Skin of body (tissue), 2 donors: ENCODE data around the gene OAF. TPM values are rescaled to one million over a fixed set of nuclear protein-coding genes. Genes with fewer than 3 reads are reported as not detected.
A peak's percentile ranks its signal among the peaks of the same experiment; 100 is the strongest.

Experiments used
- DNase-seq: peaks from one replicate; lab custom pipeline; 2025; lab: John Stamatoyannopoulos, UW
- total RNA-seq: library from RNA; depleted of rRNA; stranded (reverse); fragments of >200 nt; gene quantifications from one replicate; pipeline ENCODE4 v1.2.3, GENCODE V29; 2014

The OAF gene
- total RNA-seq, 1 donor from 2014 or later, result 19.0 TPM

DNA sequence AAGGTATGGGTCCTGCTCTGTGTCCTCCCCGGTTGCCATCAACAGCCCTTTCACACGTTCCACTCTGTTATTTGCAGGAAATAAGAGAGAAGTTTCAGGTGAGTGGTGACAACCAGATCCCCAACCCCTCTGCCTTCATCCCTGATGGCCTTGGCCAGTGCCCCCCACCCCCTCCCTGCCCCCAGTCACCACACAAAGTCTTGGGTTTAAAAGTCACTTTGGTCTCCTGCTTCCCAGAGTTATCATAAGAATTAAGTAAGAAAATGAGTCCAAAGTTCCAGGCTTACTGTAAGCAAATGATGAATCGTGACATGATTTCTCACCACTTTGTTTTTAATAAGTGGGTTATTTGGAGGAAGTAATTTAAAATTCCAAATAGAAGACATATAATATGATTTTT is 9.2 kb upstream of the OAF start:
- DNase-seq, result no peak

DNA sequence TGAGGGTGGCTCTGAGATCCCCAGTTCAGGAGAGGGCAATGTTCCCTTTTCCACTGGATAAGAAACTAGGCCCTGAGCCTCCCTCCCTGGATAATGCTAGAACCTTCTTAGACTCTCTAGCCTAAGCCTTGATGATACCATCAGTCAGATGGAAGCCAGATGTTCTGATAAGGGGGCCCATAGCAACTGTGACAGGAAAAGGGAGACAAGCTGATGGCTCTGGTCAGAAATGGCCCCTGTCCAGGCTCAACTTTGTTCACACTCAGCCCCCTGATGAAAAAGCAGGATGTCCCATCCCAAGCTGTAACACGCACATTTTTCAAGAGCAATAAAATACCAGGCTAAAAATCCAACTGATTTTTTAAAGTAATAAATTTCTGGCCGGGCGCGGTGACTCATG is 7.2 kb upstream of the OAF start:
- peak; percentile 71 for DNase-seq

DNA sequence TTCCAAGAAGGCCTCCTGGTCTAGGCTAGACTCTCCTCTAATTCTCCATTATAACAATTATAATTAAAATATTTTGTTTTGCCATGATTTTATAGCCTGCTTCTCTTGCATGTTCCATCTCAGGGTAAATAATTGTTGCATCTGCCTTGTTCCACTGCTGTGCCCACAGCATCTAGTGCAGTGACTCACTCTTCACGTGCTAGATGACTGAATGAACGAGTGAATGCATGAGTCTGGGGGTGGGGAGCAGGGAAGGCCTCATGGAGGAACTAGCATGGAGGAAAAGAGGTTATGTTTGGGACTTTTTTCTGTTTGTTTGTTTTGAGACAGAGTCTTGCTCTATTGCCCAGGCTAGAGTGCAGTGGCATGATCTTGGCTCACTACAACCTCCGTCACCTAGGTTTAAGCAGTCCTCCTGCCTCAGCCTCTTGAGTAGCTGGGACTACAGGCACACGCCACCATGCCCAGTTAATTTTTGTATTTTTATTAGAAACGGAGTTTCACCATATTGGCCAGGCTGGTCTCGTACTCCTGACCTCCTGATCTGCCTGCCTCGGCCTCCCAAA is 5.2 kb upstream of the OAF start:
- DNase-seq, result no peak

DNA sequence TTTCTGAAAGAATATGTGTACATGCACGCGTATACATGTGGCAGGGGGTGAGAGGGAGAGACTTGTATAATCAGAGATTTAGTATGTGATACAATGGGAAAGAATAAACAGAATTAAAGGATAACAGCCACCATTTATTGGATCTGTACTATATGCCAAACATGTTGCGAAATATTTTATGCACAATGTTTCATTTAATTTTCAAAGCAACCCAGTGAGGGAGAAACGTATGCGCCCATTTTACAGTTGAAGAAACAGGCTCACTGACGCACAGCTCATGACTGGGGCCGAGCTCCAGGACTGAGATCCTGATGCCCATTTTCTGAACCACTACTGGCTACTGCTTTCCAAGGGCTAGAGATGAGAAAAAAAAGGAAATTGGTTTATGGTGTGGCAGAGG is 3.3 kb upstream of the OAF start:
- no peak for DNase-seq

DNA sequence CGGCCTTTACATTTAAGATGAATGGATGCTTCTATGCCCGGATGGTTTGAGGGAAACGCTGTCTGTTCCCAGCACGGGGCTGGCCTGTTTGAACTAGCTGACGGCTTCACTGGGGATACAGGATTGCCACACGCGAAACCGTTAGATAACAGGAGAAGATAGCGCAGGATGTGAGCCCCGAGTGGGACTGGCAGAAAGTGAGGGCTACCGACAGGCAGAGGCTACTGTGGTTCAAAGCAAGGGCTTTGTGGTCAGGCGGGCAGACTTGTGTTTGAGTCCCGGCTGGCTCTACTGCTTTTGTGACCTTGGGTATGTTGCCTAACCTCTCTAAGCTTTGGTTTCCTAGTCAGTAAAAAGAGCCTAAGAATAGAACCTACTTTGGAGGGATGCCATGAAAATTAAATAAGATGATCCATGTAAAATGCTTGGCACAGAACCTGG is 2.8 kb upstream of the OAF start:
- DNase-seq, result peak; percentile 25

DNA sequence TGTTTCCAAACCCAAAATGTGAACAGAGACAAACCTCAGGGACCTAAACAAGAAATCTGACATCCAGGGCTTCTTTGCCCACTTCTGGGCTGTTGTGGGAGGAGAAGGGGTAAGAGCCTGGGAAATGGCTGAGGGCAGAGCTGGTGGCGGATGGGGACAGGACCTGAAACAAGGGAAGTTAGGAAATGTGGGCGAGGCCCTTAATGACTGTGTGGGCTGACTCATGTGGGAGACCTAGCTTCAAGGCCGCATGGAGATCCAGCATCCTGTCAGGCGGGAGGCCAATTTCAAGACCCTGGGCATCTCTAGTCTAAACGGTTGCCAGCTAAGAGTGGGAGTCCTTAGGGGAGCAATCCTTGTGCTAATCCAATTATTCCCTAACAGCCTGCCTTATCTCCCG is 2.1 kb upstream of the OAF start:
- DNase-seq, result peak; percentile 13

DNA sequence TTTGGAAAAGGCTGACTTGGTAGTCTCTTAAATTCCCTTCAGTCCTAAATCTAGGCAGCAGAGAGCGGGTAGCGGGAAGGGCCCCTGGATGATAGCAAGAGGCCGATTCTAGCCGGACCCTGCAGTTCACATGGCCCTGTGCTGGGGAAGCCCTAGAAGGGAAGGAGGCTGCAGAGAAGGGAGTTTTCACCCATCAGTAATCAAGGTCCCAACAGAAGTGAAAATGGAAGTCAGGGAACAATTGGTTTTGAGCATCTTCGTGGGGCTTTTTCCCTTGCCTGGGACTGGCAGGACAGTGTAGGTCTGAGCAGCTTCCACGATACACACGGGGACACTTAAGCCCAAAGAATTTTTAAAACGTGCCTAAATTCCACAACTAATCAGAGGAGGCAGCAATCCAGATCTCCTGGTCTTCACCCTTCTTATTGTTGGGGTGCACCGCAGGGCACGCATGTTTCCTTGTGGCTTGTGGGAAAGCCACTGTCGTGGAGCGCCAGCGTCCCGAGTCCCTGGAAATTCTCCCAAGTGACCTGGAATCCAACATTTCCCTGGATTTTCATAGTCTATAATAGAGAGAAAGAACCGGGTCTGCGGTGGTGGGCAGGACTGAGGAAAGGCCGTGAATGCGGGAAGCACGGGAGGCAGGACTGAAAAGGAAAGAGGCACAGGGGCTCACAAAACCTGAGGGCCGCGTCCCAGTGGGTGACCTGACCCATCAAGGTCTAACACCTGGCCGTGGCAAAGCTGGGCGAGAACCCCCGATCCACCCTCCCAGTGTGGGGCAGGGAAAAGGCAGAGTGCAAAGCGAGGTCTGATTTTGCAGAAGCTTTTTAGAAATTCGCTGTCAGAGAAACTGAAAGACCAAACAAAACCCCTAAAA is 846 bp upstream of the OAF start:
- DNase-seq, result peak; percentile 66

DNA sequence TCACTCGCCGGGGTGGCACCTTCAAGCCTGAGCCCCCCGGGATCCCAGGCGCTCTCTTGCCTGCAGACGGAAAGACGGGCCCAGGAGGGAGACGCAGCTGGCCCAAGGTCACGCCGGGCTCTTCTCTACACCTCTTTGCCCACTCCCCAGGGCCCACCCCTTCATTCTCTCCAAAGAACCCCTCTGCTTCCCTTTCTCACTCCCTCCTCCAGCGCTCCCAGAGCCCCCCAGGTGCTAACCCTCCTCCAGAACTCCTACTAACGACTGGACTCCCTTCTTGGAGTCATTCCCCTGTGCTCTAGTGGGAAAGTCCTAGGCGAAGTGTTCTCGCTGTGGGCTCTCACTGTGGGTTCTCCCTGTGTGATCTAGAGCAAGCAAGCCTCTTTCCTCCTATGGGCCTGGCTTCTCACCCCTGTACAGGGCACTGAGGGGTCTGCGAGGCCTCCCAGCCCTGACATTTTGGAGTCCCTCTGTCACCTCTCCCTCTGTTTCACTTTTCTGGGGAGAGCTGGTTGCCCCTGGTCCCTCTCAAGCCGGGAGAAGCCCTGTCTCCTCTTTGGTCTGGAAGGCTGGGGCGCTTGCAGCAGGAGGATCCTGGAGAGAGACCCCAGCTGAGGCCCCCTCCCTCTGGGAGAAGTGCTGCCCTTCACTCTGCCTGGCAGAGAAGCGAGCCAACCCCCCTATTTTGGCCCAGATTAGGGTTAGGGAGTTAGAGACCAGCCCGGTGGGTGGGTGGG is 858 bp downstream of the OAF start:
- DNase-seq, result no peak

DNA sequence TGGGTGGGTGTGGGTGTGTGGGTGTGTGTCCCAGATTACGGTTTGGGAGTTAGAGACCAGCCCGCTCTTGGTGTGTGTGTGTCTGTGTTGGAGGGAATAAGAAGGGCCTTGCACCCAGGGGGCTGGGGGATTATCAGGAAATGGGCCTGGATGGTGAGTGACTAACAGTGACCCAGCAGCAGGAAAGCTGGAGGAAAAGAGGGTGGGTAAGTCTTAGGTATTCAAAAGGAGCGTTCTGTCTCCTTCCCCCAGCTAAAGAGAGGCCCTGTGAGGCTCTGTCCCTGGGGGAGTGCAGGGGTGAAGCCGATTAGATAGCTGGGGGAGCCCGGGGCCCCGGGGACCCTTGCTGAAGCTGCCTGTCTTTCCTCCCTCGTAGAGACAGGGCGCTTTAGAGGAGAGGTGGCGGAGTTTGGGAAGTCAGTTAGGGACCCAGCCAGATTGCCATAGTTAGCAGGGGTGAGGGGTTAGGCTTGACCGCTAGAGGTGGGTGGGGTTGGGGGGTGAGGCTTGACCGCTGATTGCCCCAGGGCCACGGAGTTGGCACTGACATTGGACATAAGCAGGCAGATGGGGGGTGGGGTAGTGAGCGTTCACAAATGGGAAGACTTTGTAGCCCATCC is 1.5 kb downstream of the OAF start:
- no peak for DNase-seq

DNA sequence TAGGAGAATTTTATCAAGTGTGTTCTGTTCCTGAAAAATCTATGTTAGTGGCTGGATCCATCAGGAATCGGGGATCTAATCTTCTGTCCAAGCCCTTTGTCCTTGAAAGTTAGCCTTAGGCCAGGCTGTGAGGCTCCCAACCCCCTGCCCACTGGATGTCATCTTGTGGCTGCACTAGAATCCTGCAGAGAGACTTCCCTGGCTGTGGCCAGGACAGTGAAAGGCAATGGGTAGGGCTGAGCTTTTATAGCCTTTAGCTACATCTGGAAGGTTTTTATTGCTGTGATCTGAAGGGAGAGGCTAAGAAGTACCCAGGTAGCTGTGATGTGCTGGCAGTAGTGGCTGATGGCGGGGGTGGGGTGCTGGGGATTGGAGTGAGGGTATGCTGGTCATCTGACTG is 2.1 kb downstream of the OAF start:
- DNase-seq, result no peak

DNA sequence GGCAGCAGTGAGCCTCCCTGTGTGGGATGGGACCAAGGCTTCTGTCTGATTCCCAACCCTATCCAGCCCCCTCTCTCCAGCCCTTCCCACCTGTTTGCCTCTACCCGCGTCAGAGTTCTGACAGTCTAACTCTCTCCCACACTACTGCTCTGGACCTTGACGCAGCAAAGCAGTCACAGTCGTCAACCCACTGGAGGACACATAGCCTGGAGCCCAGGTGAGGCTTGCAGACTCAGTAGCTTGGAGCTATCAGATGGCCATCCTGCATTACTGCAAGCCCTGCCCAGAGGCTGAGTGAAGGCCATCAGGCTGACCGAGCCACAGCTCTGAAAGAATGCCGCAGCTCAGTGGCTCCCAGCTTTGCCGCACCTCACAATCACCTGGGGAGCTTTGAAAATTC is 3.7 kb downstream of the OAF start:
- no peak for DNase-seq

DNA sequence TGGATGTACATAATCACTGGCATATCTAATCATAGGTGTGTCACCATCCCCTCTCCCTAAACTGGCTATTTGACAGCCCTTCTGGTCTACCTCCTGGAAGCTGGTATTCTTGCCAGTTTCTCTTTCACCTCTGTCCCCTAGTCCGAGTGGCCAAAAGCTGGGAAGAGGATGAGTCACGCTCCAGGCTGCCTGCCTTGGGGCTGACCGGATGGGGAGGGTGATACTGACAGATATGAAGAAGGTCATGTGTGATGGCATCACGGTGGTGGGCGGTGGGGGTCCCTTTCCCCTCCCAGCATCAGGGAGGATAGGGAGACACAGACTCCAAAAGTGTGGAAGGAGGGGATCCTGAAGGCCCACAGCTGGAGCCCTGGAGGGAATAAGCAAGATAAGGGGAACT is 4.8 kb downstream of the OAF start:
- no peak for DNase-seq

DNA sequence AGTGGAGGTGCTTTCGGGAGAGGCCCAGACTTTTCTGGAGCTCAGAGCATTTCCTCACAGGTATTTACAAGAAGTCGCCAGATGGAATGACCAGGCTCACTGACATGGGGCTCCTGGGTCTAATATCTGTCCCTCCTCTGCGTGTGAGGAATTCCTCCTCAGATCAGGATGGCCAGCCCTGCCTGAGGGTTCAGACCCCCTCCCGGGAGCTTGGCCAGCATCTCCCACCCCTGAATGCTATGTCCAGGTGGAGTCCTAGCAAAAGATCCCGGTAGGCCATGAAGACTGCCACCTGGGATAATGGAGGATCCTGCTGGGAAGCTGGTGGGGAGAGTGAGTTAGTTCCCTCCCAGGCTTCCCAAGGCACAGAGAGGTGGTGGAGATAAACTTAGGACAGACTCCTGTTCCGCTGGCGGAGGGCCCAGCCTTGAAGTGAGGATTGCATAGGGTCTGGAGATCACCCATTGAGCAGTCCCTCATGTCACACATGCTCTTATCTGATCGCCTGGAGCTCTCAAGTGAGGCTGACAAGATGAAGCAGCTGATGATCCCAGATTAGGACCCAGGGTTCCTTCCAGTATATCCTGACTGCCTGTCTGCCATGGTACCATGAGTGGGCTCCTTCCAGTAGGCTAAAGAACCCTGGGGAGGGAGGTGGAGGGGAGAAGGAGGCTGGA is 5.7 kb downstream of the OAF start:
- no peak for DNase-seq

DNA sequence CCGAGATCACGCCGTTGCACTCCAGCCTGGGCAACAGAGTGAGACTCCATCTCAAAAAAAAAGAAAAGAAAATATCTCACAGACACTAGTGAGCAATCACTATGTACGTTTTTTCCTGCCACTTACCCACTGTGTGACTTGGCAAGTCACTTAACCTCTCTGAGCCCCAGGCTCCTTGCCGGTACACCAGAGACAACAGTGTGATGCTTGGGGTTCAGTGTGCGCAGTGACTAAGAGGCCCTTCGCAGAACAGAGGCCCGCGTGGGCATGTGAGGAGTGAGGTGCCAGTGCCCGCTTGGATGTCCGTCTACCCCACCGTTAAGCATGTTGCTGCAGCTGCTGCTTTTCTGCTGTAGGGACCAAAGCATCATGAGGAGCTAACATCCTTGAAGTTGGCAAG is 6.7 kb downstream of the OAF start:
- no peak for DNase-seq

DNA sequence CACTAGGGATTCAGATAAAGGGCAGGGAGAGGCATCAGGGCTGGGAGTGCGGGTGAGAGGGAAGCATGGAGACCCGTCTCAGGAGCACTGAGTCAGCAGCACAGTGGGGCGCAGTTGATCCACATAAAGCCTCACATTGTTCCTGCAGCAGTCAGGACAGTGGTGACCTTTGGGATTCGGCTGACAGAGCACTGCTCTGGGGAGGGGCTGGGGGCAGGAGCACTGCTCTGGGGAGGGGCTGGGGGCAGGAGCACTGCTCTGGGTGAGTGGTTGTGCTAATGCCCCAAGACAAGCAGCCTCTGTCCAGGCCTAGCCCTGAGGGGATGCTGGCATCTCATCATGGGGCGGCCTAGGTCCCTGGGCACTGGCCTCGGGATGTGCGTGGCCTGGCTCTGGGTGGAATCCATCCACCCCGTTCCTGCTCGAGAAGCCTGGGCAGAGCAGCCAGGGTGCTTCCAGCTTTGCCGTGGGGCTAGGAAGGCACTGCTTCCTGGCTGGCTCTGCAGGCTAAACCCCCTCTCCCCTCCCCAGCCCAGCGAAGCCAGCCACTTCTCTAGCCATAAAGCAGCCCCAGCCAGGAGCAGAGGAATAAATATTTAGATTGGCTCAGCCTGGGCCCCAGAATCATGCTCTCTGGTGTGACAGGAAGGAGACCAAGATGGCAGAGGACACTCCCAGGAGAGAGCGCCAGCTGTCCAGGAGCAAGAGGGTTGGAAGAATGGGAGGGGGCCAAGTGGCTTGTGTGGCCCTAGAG is 7.3 kb downstream of the OAF start:
- DNase-seq, result peak; percentile 25

DNA sequence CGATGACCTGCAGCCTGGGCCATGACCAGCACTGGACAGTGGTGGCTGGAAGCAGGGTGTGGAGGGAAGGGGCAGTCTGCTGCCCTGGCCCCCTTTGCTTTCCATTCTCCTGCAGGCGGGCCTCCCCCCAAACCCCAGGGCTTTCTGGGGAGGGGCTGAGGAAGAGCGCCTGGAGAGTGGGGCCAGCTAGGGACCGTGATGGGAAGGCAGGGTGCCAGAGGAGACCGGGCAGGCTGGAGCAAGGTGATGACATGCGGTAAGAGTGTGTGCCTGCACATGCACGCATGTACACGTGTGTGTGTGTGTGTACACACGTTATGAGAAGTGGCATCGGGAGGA is 7.8 kb downstream of the OAF start:
- DNase-seq, result no peak

DNA sequence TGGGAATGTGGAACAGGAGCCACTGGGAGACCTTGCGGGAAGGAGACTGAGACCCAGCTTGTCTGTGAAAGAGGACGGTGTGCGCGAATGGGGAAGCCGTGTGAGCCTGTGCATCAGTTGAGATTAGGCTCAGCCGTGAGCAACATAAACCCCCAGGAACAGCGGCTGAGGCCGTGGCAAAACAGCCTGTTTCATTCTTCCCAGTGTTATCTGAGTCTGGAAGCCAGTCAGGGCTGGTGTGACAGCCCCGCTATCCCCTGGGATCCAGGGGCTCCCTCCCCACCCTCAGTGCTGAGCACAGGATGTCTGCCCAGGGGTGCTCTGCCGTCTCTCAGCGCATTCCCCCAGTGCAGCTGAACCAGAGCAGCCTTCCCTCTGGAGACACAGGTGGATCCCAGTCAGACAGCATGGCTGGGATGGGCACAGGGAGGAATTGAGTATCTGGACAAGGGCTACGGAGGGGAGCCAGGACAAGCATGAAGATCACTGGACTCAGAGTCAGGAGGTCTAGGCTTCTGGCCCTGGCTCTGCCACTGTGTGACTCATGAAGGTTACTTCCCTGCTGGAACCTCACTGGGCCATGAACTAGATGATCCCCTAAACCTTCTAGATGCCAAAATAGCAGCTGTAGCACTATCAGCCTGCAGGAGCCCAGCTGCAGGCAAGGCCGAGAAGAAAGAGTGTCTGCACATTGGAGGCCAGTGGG is 8.6 kb downstream of the OAF start:
- DNase-seq, result no peak

DNA sequence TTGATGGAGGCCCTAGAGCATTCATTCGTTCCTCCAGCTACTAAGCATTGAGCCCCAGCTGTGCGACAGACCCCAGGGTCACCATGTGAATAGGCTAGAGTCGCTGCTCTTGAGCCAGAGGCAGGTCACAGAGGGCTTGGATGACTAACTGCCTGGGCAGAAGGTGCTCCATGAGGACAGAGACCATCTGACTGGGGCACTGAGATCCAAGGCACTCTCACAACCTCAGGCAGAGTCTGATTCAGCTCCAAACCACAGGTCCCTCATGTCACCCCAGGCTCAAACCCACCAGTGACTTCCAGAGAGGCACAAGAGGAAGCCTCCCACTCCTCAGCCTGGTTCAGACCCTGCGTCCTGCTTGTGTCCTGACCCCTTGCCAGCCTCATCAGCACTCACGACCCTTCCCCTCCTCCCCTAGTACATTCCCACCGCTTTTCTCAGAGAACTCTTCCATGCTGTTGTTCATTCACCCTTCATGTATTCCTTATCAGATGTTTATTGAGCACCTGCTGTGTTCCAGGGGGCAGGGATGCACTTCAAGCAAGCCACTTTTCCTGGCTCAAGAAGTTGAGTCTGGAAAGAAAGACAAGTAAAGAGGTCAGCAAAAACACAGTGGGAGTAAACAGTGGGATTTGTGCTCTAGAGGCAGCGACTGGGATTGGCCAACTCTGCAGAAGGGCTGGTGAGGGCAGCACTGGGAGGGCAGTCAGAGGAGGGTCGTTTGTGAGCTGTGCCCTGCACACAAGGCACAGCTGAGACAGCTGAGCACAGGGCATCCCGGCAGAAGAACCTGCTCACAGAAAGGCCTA is 9.3 kb downstream of the OAF start:
- DNase-seq, result no peak

DNA sequence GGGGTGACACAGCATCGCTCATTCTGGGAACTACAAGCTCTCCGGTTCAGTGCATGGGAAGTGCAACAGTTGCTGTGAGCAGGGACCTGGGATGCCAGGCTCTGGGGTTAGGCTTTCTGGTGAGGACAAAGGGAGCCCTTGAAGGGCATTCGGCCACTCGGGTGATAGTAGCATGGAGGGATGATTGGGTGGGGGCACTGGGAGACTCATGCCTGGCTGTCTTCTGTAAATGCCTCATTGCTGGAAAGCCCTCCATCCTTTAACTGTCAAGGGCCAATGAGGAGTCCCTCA is 9.9 kb downstream of the OAF start:
- no peak for DNase-seq
